Smooth muscle cell (in vitro differentiated cells): Measurements from ENCODE around the gene ALDH7A1. TPM values are rescaled to one million over a fixed set of nuclear protein-coding genes. Genes with fewer than 3 reads are reported as not detected.

Experiments used
- DNase-seq: peaks from one replicate; lab custom pipeline; 2025; ENCODE audit not compliant: unreplicated experiment; lab: John Stamatoyannopoulos, UW
- H2AFZ ChIP-seq: fragments of 200-600 bp; sonication (generic); 2 replicates; pipeline ENCODE4 v1.6.0; 2016; ENCODE audit warnings: antibody characterized with exemption, low read depth, mild to moderate bottlenecking
- H3F3A ChIP-seq: fragments of 200-600 bp; sonication (generic); 2 replicates; pipeline ENCODE4 v1.6.0; 2017; ENCODE audit warnings: antibody characterized with exemption, low read depth
- H3K27ac ChIP-seq: fragments of 200-600 bp; sonication (generic); 2 replicates; pipeline ENCODE4 v1.5.1; 2016; ENCODE audit warnings: low read depth, mild to moderate bottlenecking
- H3K27me3 ChIP-seq: fragments of 200-600 bp; sonication (generic); 2 replicates; pipeline ENCODE4 v1.6.1; 2016; ENCODE audit warnings: low read depth, mild to moderate bottlenecking
- H3K36me3 ChIP-seq: fragments of 200-600 bp; sonication (generic); 2 replicates; pipeline ENCODE4 v1.5.1; 2016; ENCODE audit warnings: low read depth
- H3K4me1 ChIP-seq: fragments of 200-600 bp; sonication (generic); 2 replicates; pipeline ENCODE4 v1.5.1; 2016; ENCODE audit warnings: low read depth
- H3K4me2 ChIP-seq: fragments of 200-600 bp; sonication (generic); 2 replicates; pipeline ENCODE4 v1.6.0; 2016; ENCODE audit warnings: mild to moderate bottlenecking
- H3K4me3 ChIP-seq: fragments of 200-600 bp; sonication (generic); 2 replicates; pipeline ENCODE4 v1.5.1; 2016; ENCODE audit warnings: mild to moderate bottlenecking
- H3K79me2 ChIP-seq: fragments of 200-600 bp; sonication (generic); 2 replicates; pipeline ENCODE4 v1.6.0; 2016; ENCODE audit warnings: low read depth, mild to moderate bottlenecking
- H3K9ac ChIP-seq: fragments of 200-600 bp; sonication (generic); 2 replicates; pipeline ENCODE4 v1.6.0; 2016; ENCODE audit warnings: low read depth
- H3K9me3 ChIP-seq: fragments of 200-600 bp; sonication (generic); replicated peaks from 2 replicates; pipeline ENCODE4 v1.5.1; 2016; ENCODE audit warnings: low read depth
- H4K20me1 ChIP-seq: fragments of 200-600 bp; sonication (generic); 2 replicates; pipeline ENCODE4 v1.6.0; 2016; ENCODE audit warnings: low read depth
- WGBS: methylation state at CpG from one replicate; pipeline ENCODE4 v1.1.7; 2016; ENCODE audit warnings: low lambda C conversion rate; 5-methylcytosine and 5-hydroxymethylcytosine counted together
- polyA plus RNA-seq: library from polyadenylated mRNA; unstranded; fragments of >200 nt; fragmentation: Nextera tagmentation; extraction: Ambion mirVana; gene quantifications from 2 replicates; pipeline ENCODE4 v1.2.1, GENCODE V29; 2016
- total RNA-seq: library from RNA; depleted of rRNA; stranded (reverse); fragments of >200 nt; gene quantifications from 2 replicates; pipeline ENCODE4 v1.2.3, GENCODE V29; 2014
- TF ChIP-seq, protein P1 (sequence below): fragments of 200-600 bp; sonication (generic); IDR thresholded peaks from 2 replicates; pipeline ENCODE4 v1.5.1; 2017; ENCODE audit warnings: borderline replicate concordance, mild to moderate bottlenecking, antibody characterized with exemption; ENCODE audit not compliant: insufficient read depth, poor library complexity, severe bottlenecking

ALDH7A1 gene
- total and polyA plus RNA-seq, 2 experiments from 2014 or later: 26.5 to 55.3 TPM

- no peaks in the 10 kb centered on the region for H4K20me1 ChIP-seq
- no peaks in the 10 kb centered on the region for H3K79me2 ChIP-seq
- H3K4me3 ChIP-seq: no peak overlapping the region
- no peaks in the 10 kb centered on the region for H3K27me3 ChIP-seq
- TF ChIP-seq, protein P1, sequence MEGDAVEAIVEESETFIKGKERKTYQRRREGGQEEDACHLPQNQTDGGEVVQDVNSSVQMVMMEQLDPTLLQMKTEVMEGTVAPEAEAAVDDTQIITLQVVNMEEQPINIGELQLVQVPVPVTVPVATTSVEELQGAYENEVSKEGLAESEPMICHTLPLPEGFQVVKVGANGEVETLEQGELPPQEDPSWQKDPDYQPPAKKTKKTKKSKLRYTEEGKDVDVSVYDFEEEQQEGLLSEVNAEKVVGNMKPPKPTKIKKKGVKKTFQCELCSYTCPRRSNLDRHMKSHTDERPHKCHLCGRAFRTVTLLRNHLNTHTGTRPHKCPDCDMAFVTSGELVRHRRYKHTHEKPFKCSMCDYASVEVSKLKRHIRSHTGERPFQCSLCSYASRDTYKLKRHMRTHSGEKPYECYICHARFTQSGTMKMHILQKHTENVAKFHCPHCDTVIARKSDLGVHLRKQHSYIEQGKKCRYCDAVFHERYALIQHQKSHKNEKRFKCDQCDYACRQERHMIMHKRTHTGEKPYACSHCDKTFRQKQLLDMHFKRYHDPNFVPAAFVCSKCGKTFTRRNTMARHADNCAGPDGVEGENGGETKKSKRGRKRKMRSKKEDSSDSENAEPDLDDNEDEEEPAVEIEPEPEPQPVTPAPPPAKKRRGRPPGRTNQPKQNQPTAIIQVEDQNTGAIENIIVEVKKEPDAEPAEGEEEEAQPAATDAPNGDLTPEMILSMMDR: no peak
- no peaks in the 10 kb centered on the region for H3F3A ChIP-seq
- WGBS: 87% methylated on average over 1 of the region's 1 CpG
- H3K27ac ChIP-seq: no peak overlapping the region
- no peaks in the 10 kb centered on the region for H3K4me1 ChIP-seq
- no peak overlapping the region for H2AFZ ChIP-seq
- no peak overlapping the region for H3K9ac ChIP-seq
- H3K36me3 ChIP-seq: no peaks in the 10 kb centered on the region
- no peak for DNase-seq
- no peaks in the 10 kb centered on the region for H3K9me3 ChIP-seq
- no peak overlapping the region for H3K4me2 ChIP-seq
These were observed 67.9 kb downstream of the ALDH7A1 start for GRCh38 chr5:126527158-126527557.

- no peak for DNase-seq
- no peaks in the 10 kb centered on the region for H4K20me1 ChIP-seq
- H3K4me3 ChIP-seq: no peak overlapping the region
- no peaks in the 10 kb centered on the region for H3F3A ChIP-seq
- H3K36me3 ChIP-seq: no peaks in the 10 kb centered on the region
- H3K27me3 ChIP-seq: no peaks in the 10 kb centered on the region
- no peaks in the 10 kb centered on the region for H3K4me1 ChIP-seq
- no peak overlapping the region for H3K27ac ChIP-seq
- H2AFZ ChIP-seq: no peak overlapping the region
- no peak overlapping the region for H3K9ac ChIP-seq
- H3K9me3 ChIP-seq: no peaks in the 10 kb centered on the region
- no peaks in the 10 kb centered on the region for H3K79me2 ChIP-seq
- H3K4me2 ChIP-seq: no peak overlapping the region
- TF ChIP-seq, protein P1: no peak
These were observed 68.5 kb downstream of the ALDH7A1 start for GRCh38 chr5:126526493-126526892.

- no peaks in the 10 kb centered on the region for H3K4me1 ChIP-seq
- no peaks in the 10 kb centered on the region for H4K20me1 ChIP-seq
- 75% methylated on average over 5 of the region's 5 CpGs for WGBS
- H3K36me3 ChIP-seq: no peaks in the 10 kb centered on the region
- no peak overlapping the region for H3K4me2 ChIP-seq
- TF ChIP-seq, protein P1: no peak
- no peak for DNase-seq
- no peak overlapping the region for H3K4me3 ChIP-seq
- H2AFZ ChIP-seq: no peak overlapping the region
- H3K9me3 ChIP-seq: no peaks in the 10 kb centered on the region
- H3F3A ChIP-seq: no peaks in the 10 kb centered on the region
- H3K27me3 ChIP-seq: no peaks in the 10 kb centered on the region
- no peaks in the 10 kb centered on the region for H3K79me2 ChIP-seq
- no peak overlapping the region for H3K9ac ChIP-seq
- no peak overlapping the region for H3K27ac ChIP-seq
These were observed 69.3 kb downstream of the ALDH7A1 start for GRCh38 chr5:126525630-126526245.

- Histone ChIP-seq H2AFZ (peak overlapping the region; percentile 72), H3K4me3 (no peak overlapping the region), H4K20me1 (no peaks in the 10 kb centered on the region), H3K9ac (no peak overlapping the region), H3K79me2 (no peaks in the 10 kb centered on the region), H3K36me3 (no peaks in the 10 kb centered on the region), H3K4me1 (peaks cover 6% of the 10 kb centered on the region), H3K9me3 (no peaks in the 10 kb centered on the region), H3K27me3 (no peaks in the 10 kb centered on the region), H3K4me2 (no peak overlapping the region), H3F3A (no peaks in the 10 kb centered on the region), H3K27ac (no peak overlapping the region)
- TF ChIP-seq, protein P1: no peak
- no peak for DNase-seq
- WGBS: 83% methylated on average over 8 of the region's 8 CpGs
These were observed 71.1 kb downstream of the ALDH7A1 start for GRCh38 chr5:126523818-126524510.
